DMS53 (cell line): Measurements from ENCODE around the gene KRTAP9-8.
A peak's percentile ranks its signal among the peaks of the same experiment; 100 is the strongest.
"Not testable (repeated sequence)": the region's sequence is repeated elsewhere in the genome, so short reads cannot be mapped to it uniquely, and the experiment has no call there.

Source experiments
- DNase-seq: peaks from one replicate; lab custom pipeline; 2025; lab: John Stamatoyannopoulos, UW

KRTAP9-8 gene

GRCh38 chr17:41237949-41238437, at the start of gene KRTAP9-8:
Gene KRTAP9-8, plus strand, starts transcription at chr17:41237999. Its CDS starts 53 bp downstream, at chr17:41238052.
- peak; percentile 52 for DNase-seq

GRCh38 chr17:41189837-41190318, 47.9 kb upstream of the KRTAP9-8 start, which contains the start of gene KRTAP9-1:
Gene KRTAP9-1, plus strand, starts transcription at chr17:41189887. Its CDS starts 0 bp downstream, at chr17:41189887.
- DNase-seq, result not testable (repeated sequence)

GRCh38 chr17:41190328-41190727, 47.5 kb upstream of the KRTAP9-8 start:
- DNase-seq, result peak; percentile 20

GRCh38 chr17:41196068-41196467, 41.7 kb upstream of the KRTAP9-8 start:
- DNase-seq, result no peak

GRCh38 chr17:41199421-41200078, 38.2 kb upstream of the KRTAP9-8 start:
- no peak for DNase-seq

GRCh38 chr17:41211845-41212466, 25.8 kb upstream of the KRTAP9-8 start:
- peak; percentile 85 for DNase-seq

- peak; percentile 91 for DNase-seq
Observed at GRCh38 chr17:41212524-41213169, 25.2 kb upstream of the KRTAP9-8 start.

- no peak for DNase-seq
Observed at GRCh38 chr17:41215681-41216080, 22.1 kb upstream of the KRTAP9-8 start.

- DNase-seq, result no peak
Observed at GRCh38 chr17:41223821-41224220, 14.0 kb upstream of the KRTAP9-8 start.

GRCh38 chr17:41226051-41226450, 11.7 kb upstream of the KRTAP9-8 start:
- no peak for DNase-seq

GRCh38 chr17:41226598-41227095, 11.2 kb upstream of the KRTAP9-8 start, which contains the start of gene KRTAP9-2:
Gene KRTAP9-2, plus strand, starts transcription at chr17:41226648. Its CDS starts 7 bp downstream, at chr17:41226655.
- DNase-seq, result not testable (repeated sequence)

- no peak for DNase-seq
Observed at GRCh38 chr17:41230094-41230493, 7.7 kb upstream of the KRTAP9-8 start.

GRCh38 chr17:41231731-41232130, 6.1 kb upstream of the KRTAP9-8 start:
- no peak for DNase-seq

- peak; percentile 52 for DNase-seq
Observed at GRCh38 chr17:41232399-41233105, 5.2 kb upstream of the KRTAP9-8 start, which contains the start of gene KRTAP9-3. Gene KRTAP9-3, plus strand, starts transcription at chr17:41232449. Its CDS starts 53 bp downstream, at chr17:41232502.

- not testable (repeated sequence) for DNase-seq
Observed at GRCh38 chr17:41237116-41237515, 683 bp upstream of the KRTAP9-8 start.

GRCh38 chr17:41246995-41247787, 9.4 kb downstream of the KRTAP9-8 start:
- DNase-seq, result not testable (repeated sequence)

- DNase-seq, result peak; percentile 25
Observed at GRCh38 chr17:41249637-41250240, 11.9 kb downstream of the KRTAP9-8 start, which contains the start of gene KRTAP9-4. Gene KRTAP9-4, plus strand, starts transcription at chr17:41249687. Its CDS starts 34 bp downstream, at chr17:41249721.

GRCh38 chr17:41251261-41251660, 13.5 kb downstream of the KRTAP9-8 start:
- no peak for DNase-seq

- DNase-seq, result no peak
Observed at GRCh38 chr17:41254861-41255260, 17.1 kb downstream of the KRTAP9-8 start.
